Esophagus muscularis mucosa (tissue), 3 donors: ENCODE data around the gene TMCC3.

Source experiments
- CTCF ChIP-seq, 3 experiments: fragments of 200-600 bp in 2 of 3; fragments of 450-650 bp in 1 of 3; sonication (generic) in 2 of 3; IDR thresholded peaks; one replicate each; pipeline ENCODE4 v1.5.1; 2017 to 2019; ENCODE audit warnings: antibody characterized with exemption in 3 of 3, mild to moderate bottlenecking in 2 of 3, moderate library complexity in 1 of 3
- EP300 ChIP-seq: sonication (generic); formaldehyde crosslinking; IDR thresholded peaks from one replicate; pipeline ENCODE4 v1.6.1; 2017; ENCODE audit warnings: antibody characterized with exemption

DNA sequence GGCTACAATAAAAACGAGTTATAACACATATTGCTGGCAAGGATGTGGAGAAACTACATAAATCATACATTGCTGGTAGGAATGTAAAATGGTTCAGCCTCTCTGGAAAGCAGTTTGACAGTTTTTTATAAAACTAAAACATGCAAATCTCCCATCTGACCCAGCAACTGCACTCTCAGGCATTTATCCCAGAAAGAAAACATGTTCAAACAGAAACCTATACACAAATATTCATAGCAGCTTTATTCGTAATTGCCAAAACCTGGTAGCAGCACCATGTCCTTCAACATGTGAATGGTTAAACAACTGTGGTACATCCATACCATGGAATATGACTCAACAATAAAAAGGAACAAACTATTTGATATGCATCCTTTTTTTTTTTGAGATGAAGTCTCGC is 10.1 kb upstream of the TMCC3 start:
- TF ChIP-seq CTCF (IDR thresholded peaks at IDR 0.05) (no peak), EP300 (no peak)
